GM21360 (cell line): ENCODE data around the gene TRAF3.
A peak's percentile ranks its signal among the peaks of the same experiment; 100 is the strongest.
"Not testable (repeated sequence)": the region's sequence is repeated elsewhere in the genome, so short reads cannot be mapped to it uniquely, and the experiment has no call there.

Experiments
- ATAC-seq: cut with Tn5 transposase; IDR thresholded peaks from one replicate; pipeline ENCODE4 v1.9.1; 2021; ENCODE audit warnings: mild to moderate bottlenecking, moderate library complexity; ENCODE audit not compliant: unreplicated experiment

Gene TRAF3

DNA sequence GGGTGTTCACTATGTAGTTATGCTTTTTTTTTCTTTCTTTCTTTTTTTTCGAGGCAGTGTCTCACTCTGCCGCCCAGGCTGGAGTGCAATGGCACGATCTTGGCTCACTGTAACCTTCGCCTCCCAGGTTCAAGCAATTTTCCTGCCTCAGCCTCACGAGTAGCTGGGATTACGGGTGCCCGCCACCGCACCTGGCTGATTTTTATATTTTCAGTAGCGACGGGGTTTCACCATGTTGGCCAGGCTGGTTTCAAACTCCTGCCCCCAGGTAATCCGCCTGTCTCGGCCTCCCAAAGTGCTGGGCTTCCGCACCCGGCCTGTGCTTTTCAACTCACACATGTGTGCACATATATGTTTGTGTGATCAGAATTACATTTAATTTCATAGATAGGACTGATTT is 106.3 kb downstream of the TRAF3 start:
- ATAC-seq: no peak

GRCh38 chr14:102885737-102886447 is 108.6 kb downstream of the TRAF3 start:
- no peak for ATAC-seq

- no peak for ATAC-seq
These were observed 111.5 kb downstream of the TRAF3 start for GRCh38 chr14:102888748-102889147.

- no peak for ATAC-seq
These were observed 112.4 kb downstream of the TRAF3 start for GRCh38 chr14:102889615-102890014.

DNA sequence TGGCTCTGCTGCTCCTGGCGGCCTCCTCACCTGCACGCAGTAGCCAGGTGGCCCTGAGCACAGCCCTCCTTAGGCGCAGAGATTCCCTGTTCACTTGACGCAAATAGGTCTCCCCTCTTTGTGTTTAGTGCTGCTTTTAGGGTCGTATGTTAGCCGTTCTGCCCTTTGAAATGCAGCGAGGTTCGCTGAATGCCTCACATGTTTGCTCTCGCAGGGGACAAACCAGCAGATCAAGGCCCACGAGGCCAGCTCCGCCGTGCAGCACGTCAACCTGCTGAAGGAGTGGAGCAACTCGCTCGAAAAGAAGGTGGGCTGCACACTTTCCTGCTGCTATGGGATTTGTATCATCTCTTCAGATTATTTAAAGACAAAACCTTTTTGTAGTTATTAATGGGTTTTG is 113.9 kb downstream of the TRAF3 start:
- no peak for ATAC-seq

DNA sequence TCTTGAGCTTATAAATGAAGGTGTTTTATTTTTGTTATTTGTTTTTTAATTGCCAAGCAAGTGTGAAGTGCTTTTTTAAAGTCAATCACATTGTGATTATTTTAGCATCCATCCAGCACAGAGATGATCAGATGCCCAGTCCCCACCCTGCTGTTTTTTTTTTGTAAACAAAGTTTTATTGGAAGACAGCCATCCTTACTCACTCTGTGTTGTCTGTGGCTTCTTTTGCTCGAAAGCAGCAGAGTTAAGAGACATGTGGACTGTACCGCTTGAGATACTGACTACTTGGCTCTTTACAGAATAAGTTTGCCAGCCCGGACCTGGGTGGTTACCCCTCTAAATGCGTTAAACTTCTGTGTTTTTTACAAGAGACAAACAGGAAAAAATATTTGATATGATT is 114.3 kb downstream of the TRAF3 start:
- no peak for ATAC-seq

DNA sequence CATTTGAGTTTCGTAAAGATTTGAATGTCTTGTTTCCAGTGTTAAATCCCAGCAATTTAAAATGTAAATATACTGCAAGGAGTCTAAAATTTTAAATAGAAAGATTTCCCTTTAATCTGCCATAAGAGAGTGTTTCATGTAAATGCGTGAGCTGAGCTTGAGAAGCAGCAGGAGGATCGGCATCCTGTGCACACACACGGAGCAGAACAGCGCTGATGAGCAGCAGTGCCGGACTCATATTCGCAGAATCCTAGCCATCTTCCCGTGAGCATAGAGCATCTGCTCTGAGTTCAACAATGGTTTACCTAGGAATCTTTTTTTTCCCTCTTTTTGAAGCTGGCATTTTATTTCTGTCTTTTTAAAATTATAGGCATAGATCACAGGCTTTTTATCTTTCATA is 115.4 kb downstream of the TRAF3 start:
- ATAC-seq: no peak

DNA sequence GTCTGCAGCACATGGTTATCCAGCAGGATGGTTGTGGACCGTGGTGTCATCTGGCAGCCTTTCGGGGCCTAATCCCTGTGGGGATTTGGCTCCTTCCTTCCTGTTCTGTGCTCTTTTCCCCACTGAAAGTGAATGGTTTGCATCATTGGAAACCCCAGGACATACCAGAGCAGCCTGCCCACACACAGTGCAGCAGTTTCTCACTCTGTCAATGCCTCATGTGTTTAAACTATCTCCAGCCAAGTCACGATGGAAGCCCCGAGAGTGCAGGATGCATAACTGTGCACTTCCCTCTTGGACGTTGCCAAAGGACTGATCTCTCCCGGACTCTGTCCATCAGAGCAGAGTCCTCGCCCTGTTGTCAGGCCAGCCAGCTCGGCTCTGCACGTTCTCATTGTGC is 116.2 kb downstream of the TRAF3 start:
- ATAC-seq: no peak

DNA sequence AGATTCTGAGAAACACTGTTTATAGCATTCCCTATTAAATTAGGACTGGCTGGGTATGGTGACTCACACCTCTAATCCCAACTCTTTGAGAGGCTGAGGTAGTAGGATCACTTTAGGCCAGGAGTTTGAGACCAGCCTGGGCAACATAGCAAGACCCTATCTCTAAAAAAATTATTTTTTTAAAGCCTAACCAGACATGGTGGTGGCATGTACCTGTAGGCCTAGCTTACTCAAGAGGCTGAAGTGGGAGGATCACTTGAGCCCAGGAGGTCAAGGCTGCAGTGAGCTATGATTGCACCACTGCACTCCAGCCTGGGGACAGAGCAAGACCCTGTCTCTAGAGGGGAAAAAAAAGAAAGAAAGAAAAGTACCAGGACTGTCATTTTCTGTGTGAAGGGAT is 119.5 kb downstream of the TRAF3 start:
- not testable (repeated sequence) for ATAC-seq

- ATAC-seq: no peak
These were observed 120.2 kb downstream of the TRAF3 start for GRCh38 chr14:102897299-102898027.

DNA sequence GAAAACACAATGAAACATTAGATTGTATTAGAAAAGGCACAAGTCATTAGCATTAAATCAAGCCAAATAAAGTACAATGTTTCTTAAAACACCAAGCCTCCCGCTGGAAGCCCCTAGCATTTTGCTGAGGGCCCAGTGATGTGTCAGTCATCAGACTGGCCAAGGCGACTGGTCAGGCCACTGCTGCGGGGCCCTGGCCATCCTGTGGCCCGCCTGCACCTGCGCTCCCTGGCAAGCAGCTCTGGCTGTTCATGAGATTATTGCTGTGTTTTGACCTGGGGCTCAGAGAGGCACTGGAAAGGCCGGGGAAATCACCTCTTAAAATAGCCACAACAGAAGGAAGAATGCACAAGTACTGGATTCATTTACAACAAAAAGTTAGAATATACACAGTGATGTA is 121.0 kb downstream of the TRAF3 start:
- ATAC-seq: no peak

DNA sequence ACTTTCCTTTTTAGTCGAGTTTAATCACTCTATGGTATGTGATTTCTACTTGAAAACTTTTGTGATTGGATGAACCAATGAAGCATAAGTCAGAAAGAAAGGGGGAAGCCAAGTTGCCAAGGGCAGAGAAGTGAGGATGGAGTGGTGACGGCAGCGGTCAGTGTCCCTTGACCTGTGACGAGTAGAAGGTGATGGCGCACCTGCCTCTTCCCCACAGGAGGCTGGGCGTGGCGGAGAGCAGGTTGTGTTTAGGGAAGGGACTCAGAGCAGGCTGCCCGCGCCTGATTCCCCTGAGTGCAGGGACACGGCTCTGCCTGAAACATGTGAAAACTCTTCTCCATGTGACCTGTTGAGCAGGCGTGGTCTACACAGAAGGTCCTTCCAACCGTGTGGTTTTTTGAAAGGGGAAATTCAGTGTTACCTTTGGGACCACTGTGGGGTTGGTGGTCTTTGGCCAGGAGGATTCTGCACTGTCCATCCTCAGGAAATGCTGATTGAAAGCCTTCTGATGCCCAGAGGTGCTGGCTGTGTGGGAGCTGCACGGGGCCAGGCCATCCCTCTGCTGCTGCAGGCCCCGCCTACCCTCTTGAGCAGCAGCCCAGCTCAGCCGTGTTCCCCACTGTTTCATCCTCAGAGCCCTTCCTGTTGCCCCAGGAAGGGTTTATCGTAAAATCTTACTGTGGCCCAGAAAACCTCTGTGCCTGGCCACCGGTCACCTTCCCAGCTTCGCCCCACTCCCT is 121.7 kb downstream of the TRAF3 start:
- ATAC-seq: no peak

- no peak for ATAC-seq
These were observed 122.3 kb downstream of the TRAF3 start for GRCh38 chr14:102899516-102899900.

DNA sequence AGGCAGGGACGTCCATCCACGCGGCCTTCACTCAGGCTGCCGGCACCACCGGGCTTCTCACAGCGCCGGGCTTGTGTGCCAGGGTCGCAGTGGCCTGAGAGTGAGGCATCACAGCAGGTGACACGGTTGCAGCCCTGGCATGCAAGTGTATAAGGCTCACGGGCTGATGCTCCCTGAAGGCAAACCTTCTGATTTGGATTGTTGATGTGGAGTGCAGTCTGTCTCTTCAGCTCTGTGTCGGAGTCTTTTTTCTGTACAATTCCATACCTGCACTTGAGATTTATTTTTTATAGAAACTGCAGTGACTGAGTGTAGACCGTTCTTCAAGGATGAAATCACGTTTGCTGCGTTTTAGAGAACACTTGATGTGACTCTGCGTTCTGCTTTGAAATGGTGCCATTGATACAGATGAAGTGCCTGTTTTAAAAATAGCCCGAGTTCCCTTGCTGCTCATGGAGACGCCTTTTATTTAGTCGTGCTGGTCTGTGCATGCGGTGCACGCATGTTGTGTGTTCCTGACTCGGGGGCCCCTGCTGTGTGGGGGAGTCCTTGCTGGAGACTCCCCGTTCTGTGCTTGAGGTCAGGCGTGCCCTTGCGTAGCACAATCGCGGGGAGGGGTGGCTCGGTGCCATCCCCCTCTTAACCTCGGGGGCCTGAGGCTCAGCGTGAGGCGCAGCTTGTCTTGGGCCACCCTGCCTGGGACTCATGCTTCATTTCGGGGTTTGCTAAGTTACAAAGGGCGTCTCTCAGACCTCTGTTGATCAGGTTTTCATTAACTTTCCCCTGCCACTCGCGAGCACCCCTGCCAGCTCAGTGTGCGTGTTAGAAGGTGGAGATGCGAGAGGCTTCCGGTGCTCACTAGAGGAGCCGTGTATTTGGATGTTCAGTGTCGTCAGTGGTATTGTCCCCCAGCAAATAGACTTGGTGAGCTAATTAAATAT is 123.7 kb downstream of the TRAF3 start:
- peak; percentile 49 for ATAC-seq

- peak; percentile 75 for ATAC-seq
These were observed 124.4 kb downstream of the TRAF3 start for GRCh38 chr14:102901633-102902032.

DNA sequence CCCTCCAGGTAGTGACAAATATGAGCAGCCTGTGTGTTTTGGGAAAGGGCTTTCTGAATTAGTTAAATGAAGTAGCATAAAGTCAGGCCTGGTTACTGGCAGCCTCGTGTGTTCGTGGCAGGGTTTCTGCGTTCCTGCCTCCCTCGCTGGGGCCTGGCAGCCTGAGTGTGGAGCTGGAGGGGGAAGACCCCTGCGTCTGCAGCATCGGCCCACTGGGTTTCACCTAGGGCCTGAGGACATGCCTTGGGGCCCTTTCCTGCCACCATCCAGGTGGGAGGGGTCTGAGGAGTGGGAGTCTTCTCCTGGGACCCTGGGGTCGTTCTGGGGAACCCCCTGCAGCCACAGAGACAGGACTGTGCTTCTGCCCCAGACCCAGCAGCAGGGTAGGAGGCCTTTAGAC is 124.8 kb downstream of the TRAF3 start:
- peak; percentile 7 for ATAC-seq

- no peak for ATAC-seq
These were observed 125.4 kb downstream of the TRAF3 start for GRCh38 chr14:102902523-102903247.

GRCh38 chr14:102903248-102903888 is 126.1 kb downstream of the TRAF3 start:
- no peak for ATAC-seq

- ATAC-seq: no peak
These were observed 126.8 kb downstream of the TRAF3 start for GRCh38 chr14:102903889-102904512.
